Breast epithelium (tissue), 4 donors: ENCODE data around the gene CACNA2D4. TPM values are rescaled to one million over a fixed set of nuclear protein-coding genes. Genes with fewer than 3 reads are reported as not detected.

Experiments
- DNase-seq, 2 donors: peaks; one replicate each; pipeline ENCODE4 v3.0.0-alpha.2; 2019; ENCODE audit warnings: low spot score in 2 of 2
- H3K27ac ChIP-seq, 2 donors: fragments of 200-600 bp; sonication (generic) in 1 of 2; one replicate each; pipeline ENCODE4 v1.5.1; 2016 to 2019; ENCODE audit warnings: mild to moderate bottlenecking in 1 of 2
- H3K27me3 ChIP-seq, 2 donors: fragments of 200-600 bp; sonication (generic) in 1 of 2; one replicate each; pipeline versions ENCODE4 v1.5.1 to v1.6.0; 2017 to 2019; ENCODE audit warnings: control low read depth in 1 of 2, mild to moderate bottlenecking in 1 of 2
- H3K36me3 ChIP-seq: fragments of 200-600 bp; one replicate; pipeline ENCODE4 v1.5.1; 2019
- H3K4me1 ChIP-seq, 2 donors: fragments of 200-600 bp; sonication (generic); one replicate each; pipeline ENCODE4 v1.5.1; 2016 to 2019; ENCODE audit warnings: control low read depth in 1 of 2
- H3K4me3 ChIP-seq, 3 donors: fragments of 200-600 bp; sonication (generic); 1 replicate in 2 of 3; 2 replicates in 1 of 3; pipeline ENCODE4 v1.5.1; 2016 to 2019; ENCODE audit warnings: mild to moderate bottlenecking in 3 of 3, moderate library complexity in 2 of 3
- H3K9me3 ChIP-seq, 2 donors: fragments of 200-600 bp; sonication (generic) in 1 of 2; one replicate each; pipeline ENCODE4 v1.5.1; 2016 to 2019; ENCODE audit warnings: control low read depth in 1 of 2
- CTCF ChIP-seq, 3 donors: fragments of 450-650 bp; IDR thresholded peaks; one replicate each; pipeline ENCODE4 v1.5.1; 2016 to 2017; ENCODE audit warnings: antibody characterized with exemption in 3 of 3, mild to moderate bottlenecking in 3 of 3, moderate library complexity in 3 of 3
- POLR2A ChIP-seq: fragments of 450-650 bp; IDR thresholded peaks from one replicate; pipeline ENCODE4 v1.6.1; 2016; ENCODE audit warnings: antibody characterized with exemption, mild to moderate bottlenecking, moderate library complexity
- POLR2AphosphoS5 ChIP-seq, 3 donors: sonication (generic); formaldehyde crosslinking; IDR thresholded peaks; one replicate each; pipeline ENCODE4 v1.6.1; 2017; ENCODE audit warnings: antibody characterized with exemption in 3 of 3
- intact Hi-C: fragments of 100-400 bp; cut with DNase I; formaldehyde crosslinking; loops from one replicate; pipeline ENCODE4 v1.15.1; 2023; ENCODE audit warnings: low total_unique reads
- total RNA-seq, 3 donors: library from RNA; depleted of rRNA; stranded (reverse); fragments of >200 nt; gene quantifications; one replicate each; pipeline ENCODE4 v1.1.0, GENCODE V29; 2016

CACNA2D4 gene
- total RNA-seq, 3 donors from 2014 or later, result 3.2 to 10.2 (median 3.3) TPM

- Histone ChIP-seq H3K27me3 (no peaks in the 10 kb centered on the region), H3K4me3 (peak overlapping the region; percentile 60 to 87 (median 65)), H3K36me3 (no peaks in the 10 kb centered on the region), H3K4me1 (peaks cover 4 to 6% of the 10 kb centered on the region in 2 donors), H3K27ac (peak overlapping the region; percentile 68 to 91), H3K9me3 (no peaks in the 10 kb centered on the region)
- DNase-seq, result no peak
- intact Hi-C loops, result loop anchor here (5.0 kb wide), 2 partner anchors 141 to 144 kb away; no protein-coding TSS in a partner anchor
- no peak for TF ChIP-seq CTCF (IDR thresholded peaks at IDR 0.05)
- TF ChIP-seq POLR2AphosphoS5 (IDR thresholded peaks at IDR 0.05), result peak in 1 of 3 donors; percentile 6
- no peak for TF ChIP-seq POLR2A
These were observed 121.9 kb downstream of the CACNA2D4 start for GRCh38 chr12:1796515-1797010.

- H3K27ac ChIP-seq, result peak overlapping the region; percentile 68 to 91
- H3K27me3 ChIP-seq, result no peaks in the 10 kb centered on the region
- peak; percentile 86 to 91 for DNase-seq
- H3K36me3 ChIP-seq, result no peaks in the 10 kb centered on the region
- TF ChIP-seq CTCF (IDR thresholded peaks at IDR 0.05), result peak; percentile 75 to 98 (median 92)
- TF ChIP-seq POLR2AphosphoS5 (IDR thresholded peaks at IDR 0.05), result peak in 2 of 3 donors; percentile 51 to 65
- peak; percentile 39 for TF ChIP-seq POLR2A
- peak overlapping the region; percentile 60 to 87 (median 65) for H3K4me3 ChIP-seq
- intact Hi-C loops, result loop anchor here (5.0 kb wide), 2 partner anchors 141 to 144 kb away; no protein-coding TSS in a partner anchor
- H3K4me1 ChIP-seq, result peaks cover 4 to 6% of the 10 kb centered on the region in 2 donors
- H3K9me3 ChIP-seq, result no peaks in the 10 kb centered on the region
These were observed 122.5 kb downstream of the CACNA2D4 start for GRCh38 chr12:1795785-1796514.

GRCh38 chr12:1795221-1795784 is 123.1 kb downstream of the CACNA2D4 start:
- no peaks in the 10 kb centered on the region for H3K27me3 ChIP-seq
- TF ChIP-seq CTCF (IDR thresholded peaks at IDR 0.05) (no peak), POLR2A (no peak), POLR2AphosphoS5 (IDR thresholded peaks at IDR 0.05) (no peak)
- no peak for DNase-seq
- intact Hi-C loops, result loop anchor here (5.0 kb wide), 2 partner anchors 142 to 143 kb away; no protein-coding TSS in a partner anchor
- no peaks in the 10 kb centered on the region for H3K36me3 ChIP-seq
- H3K27ac ChIP-seq, result peak overlapping the region in 1 of 2 donors; percentile 91
- H3K4me1 ChIP-seq, result peaks cover 4 to 6% of the 10 kb centered on the region in 2 donors
- no peaks in the 10 kb centered on the region for H3K9me3 ChIP-seq
- H3K4me3 ChIP-seq, result peak overlapping the region in 2 of 3 donors; percentile 60 to 87

GRCh38 chr12:1794440-1795090 is 123.9 kb downstream of the CACNA2D4 start:
- H3K27me3 ChIP-seq, result no peaks in the 10 kb centered on the region
- H3K4me1 ChIP-seq, result peaks cover 4 to 6% of the 10 kb centered on the region in 2 donors
- TF ChIP-seq POLR2AphosphoS5 (IDR thresholded peaks at IDR 0.05), result no peak
- no peak for TF ChIP-seq CTCF (IDR thresholded peaks at IDR 0.05)
- TF ChIP-seq POLR2A, result no peak
- no peak overlapping the region for H3K4me3 ChIP-seq
- peak overlapping the region in 1 of 2 donors; percentile 30 for H3K27ac ChIP-seq
- no peak for DNase-seq
- intact Hi-C loops, result loop anchor here (5.0 kb wide), 3 partner anchors 142 to 492 kb away; no protein-coding TSS in a partner anchor
- H3K36me3 ChIP-seq, result no peaks in the 10 kb centered on the region
- H3K9me3 ChIP-seq, result no peaks in the 10 kb centered on the region
